Stimulated activated CD4-positive, alpha-beta T cell treated with anti-CD3 and anti-CD28 coated beads, TNF-alpha, amount 100 ng/mL, for 24 hours (primary cell): ENCODE data around the gene C2CD4B.

ENCODE experiments used
- DNase-seq, 3 experiments: peaks; one replicate each; pipeline ENCODE4 v3.0.0-alpha.2; 2020; ENCODE audit warnings: low read depth in 3 of 3

Gene C2CD4B

GRCh38 chr15:62147551-62147950 lies 17.5 kb downstream of the C2CD4B start:
- DNase-seq = no peak

- DNase-seq = no peak
Measured at GRCh38 chr15:62147149-62147548, 17.9 kb downstream of the C2CD4B start.

- DNase-seq = no peak
Measured at GRCh38 chr15:62145015-62145735, 19.9 kb downstream of the C2CD4B start.

GRCh38 chr15:62142736-62143135 lies 22.3 kb downstream of the C2CD4B start:
- no peak for DNase-seq

- DNase-seq = no peak
Measured at GRCh38 chr15:62141643-62142588, 23.2 kb downstream of the C2CD4B start.

- no peak for DNase-seq
Measured at GRCh38 chr15:62141200-62141599, 23.9 kb downstream of the C2CD4B start.

GRCh38 chr15:62138124-62138523 lies 27.0 kb downstream of the C2CD4B start:
- DNase-seq = no peak

- DNase-seq = no peak
Measured at GRCh38 chr15:62136911-62137865, 27.9 kb downstream of the C2CD4B start.

DNA sequence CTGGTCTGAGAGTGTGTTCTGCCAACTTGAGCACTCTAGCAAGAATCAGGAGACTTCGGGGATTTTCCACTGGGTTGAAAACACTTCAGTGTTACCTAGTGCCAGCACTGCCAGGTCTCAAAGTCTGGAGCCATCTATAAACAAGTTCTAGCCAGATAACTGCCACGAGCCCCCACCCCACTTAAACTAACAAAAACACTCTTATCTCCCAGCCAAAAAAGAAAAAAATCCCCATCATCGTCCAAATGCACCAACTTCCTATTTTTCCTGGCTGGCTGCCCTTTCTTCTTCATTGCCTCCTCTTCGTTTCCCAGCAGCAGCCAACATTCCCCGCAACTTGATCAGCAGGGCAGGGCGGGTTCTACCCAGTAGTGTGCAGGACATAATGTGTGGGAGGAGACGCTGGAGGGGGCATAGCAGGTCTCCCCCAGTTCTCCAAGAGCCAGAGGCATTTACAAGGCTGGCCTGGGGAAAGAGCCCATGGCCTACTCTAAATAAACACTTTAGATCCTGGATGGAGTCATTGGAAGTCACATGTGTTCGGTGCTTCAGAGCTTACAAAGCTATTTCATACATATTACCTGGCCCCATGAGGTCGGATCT lies 29.5 kb downstream of the C2CD4B start:
- DNase-seq = no peak

DNA sequence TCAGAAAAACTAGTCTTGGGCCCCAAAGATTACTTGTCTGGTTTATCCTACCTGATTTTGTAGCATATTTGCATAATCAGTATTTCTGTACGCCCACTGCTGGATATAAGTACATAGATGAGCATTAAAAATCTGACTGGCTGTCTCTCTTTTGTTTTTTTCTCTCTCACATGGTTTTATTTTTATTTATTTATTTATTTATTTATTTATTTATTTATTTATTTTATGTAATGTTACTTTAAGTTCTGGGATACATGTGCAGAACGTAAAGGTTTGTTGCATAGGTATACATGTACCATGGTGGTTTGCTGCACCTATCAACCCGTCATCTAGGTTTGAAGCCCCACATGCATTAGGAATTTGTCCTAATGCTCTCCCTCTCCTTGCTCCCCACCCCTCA lies 31.9 kb downstream of the C2CD4B start:
- DNase-seq = no peak

GRCh38 chr15:62128916-62129315 lies 36.2 kb downstream of the C2CD4B start:
- DNase-seq = no peak

GRCh38 chr15:62126364-62126763 lies 38.7 kb downstream of the C2CD4B start:
- DNase-seq = no peak

DNA sequence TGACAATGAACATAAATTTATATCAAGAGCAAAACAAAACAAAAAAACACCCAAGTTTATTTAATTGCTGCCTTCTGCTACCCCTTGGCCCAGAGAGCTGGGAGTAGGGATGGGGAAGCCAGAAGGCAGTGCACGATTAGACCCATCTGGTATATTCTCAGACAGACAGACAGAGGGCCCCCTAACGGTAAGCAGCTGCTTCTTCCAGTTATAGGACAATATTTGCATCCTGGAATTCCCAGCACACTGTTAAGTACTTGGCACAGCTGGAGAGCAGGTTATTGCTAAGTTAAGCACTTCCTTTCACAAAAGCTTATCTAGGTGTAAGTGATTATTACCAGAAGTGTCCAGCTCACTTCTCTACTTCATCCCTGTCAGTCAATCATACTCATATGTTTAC lies 39.3 kb downstream of the C2CD4B start:
- DNase-seq = no peak

DNA sequence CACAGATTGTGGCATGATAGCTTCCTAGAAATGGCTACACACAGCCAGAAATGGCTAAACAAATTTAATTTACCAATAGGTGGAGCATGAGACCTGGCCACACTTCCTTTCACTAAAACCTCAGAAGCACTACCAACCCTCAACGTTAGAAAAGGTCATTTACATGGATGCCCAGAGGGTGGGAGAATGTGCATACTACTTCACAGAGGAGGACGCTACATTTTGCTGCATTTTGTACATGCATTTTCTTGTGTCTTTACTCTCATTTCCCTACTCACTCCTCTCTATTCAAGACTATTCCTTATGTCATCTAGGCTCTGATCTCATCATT lies 40.1 kb downstream of the C2CD4B start:
- no peak for DNase-seq

DNA sequence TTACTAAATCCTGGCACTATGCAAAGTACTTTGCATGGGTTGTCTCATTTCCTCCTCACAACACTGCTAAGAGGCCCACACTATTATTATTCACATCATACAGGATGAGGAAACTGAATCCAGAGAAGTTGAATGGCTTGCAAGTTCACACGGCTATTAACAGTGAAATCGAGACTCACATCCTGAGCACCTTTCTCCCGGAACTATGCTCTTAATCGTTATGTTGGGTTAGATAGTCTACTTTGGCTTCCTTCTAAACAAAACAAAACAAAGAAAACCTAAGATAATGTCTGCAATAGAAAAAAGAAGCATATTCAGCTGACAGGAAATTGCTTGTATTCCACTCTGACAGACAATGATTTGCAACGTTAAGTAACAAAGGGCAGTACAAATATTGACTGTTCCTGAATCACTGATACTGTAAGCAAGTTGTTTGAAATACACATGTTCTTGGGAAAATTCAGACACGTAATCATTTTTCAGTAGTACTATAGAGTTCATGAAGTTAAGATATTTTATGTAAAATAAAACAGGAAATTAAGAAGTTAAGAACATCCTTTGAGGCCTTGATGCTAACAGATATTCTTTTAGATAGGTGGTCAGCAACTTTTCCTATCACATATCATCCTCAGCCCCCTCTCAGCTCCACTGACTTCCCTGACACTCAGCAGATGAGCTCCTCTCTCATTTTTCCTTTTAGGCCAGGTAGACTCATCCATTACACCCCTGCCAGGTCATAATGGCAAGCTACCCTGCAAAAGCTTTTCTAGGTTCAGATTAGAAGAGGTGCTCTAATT lies 40.7 kb downstream of the C2CD4B start:
- no peak for DNase-seq

- no peak for DNase-seq
Measured at GRCh38 chr15:62122249-62122648, 42.8 kb downstream of the C2CD4B start.

DNA sequence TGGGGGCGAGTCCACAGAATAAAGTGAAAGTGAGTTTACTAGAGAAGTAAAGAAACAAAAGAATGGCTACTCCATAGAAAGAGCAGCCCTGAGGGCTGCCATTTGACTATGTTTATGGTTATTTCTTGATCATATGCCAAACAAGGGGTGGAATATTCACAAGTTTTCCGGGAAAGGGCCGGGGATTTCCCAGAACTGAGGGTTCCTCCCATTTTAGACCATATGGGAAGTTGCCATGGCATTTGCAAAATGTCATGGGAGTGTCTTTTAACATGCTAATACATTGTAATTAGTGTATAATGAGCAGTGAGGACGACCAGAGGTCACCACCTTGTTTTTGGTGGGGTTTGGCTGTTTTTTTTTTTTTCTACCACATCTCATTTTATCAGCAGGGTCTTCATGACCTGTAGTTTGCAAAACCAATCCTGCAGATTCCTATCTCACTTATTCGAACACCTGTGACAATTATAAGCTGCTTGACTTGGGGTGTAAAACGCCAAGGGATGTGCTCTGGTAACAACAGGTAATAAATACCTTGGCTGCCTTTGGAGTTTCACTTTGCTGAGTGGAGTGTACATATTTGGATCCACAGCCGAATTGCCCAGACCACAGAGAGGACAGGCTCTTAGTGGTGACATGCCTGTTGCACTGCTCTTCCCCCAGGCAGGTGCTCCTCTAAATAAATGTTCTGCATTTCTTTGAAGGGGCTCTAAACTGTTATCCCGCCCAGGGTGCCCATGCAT lies 43.6 kb downstream of the C2CD4B start:
- no peak for DNase-seq

- no peak for DNase-seq
Measured at GRCh38 chr15:62120776-62121175, 44.3 kb downstream of the C2CD4B start.

DNA sequence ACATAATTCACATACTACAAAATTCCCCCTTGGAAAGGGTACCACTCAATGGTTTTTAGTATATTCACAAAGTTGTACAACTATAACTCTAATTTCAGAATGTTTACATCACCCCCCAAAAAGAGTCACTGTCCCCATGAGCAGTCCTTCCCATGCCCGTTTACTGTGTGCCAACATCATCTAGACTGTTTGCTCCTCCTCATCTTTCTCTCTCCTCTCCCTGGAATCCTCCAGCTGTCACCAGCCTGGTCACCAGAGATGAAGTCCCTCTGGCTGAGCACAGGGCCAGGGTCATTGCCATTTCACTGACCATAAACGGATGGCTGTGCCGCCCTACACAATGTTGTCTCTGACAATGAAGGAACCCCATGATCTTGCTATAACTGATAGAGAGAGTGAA lies 45.2 kb downstream of the C2CD4B start:
- no peak for DNase-seq

GRCh38 chr15:62119227-62119864 lies 45.7 kb downstream of the C2CD4B start:
- DNase-seq = no peak
